ENCODE results near the gene SLC27A5. TPM values are rescaled to one million over a fixed set of nuclear protein-coding genes. Genes with fewer than 3 reads are reported as not detected.

Gene SLC27A5
- total and polyA plus RNA-seq, 2 donors: 20.9 to 24.5 TPM

DNA sequence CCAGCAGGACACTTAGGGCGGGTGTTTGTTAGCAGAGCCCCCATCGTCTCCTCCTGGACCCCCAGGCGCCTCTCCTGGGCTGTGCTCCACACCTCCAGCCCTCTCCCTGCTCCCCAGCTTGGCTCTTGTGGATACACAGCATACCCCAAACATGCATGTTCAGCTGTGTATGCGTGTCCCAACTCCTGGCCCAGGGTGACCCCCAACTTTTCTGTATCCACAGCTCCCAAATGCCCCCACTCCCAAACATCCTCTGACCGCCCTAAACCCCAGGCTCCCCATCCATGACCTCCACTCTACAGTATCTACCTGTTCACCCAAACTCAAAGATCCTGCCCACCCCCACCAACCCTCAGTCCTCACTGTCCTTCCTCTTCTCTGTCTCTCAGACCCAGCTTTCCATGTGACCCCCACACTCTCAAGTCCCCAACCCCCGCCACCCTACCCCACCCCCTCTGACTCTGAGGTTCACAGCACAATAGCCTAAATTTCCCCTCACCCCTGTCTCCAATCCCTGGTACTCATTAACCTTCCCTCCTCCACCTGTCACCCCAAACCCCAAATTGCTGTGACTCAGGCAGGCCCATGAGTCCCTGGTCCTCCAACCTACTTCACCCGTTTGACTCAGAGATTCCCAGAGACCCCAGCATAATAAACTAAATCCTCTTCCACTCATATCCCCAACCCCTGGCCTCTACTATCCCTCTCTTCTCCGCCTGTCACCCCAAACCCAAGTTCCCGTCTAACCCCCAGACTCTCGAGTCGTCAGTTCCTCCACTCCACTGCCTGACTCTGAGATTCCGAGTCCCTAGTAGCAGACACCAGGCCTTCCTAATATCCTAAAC is 45.7 kb upstream of the SLC27A5 start:
- H3K4me3 ChIP-seq (ENCODE audit: low read length in 2 of 2): peak overlapping the region; percentile 67 to 86
- H3K27ac ChIP-seq (ENCODE audit: low read depth in 1 of 2, low read length in 1 of 2): peak overlapping the region; percentile 78 to 99
- peaks cover 8 to 20% of the 10 kb centered on the region in 2 donors for H3K27me3 ChIP-seq (ENCODE audit: control insufficient read depth in 2 of 2, insufficient read depth in 1 of 2, low read length in 1 of 2)
- H3K36me3 ChIP-seq (ENCODE audit: control insufficient read depth in 2 of 2, insufficient read depth in 2 of 2, low read length in 1 of 2): peaks cover 20 to 30% of the 10 kb centered on the region in 2 donors
- WGBS: 45% methylated on average over 12 of the region's 12 CpGs
- H3K4me1 ChIP-seq (ENCODE audit: control insufficient read depth in 2 of 2, insufficient read depth in 2 of 2, low read length in 2 of 2): peaks cover 39 to 58% of the 10 kb centered on the region in 2 donors
- no peaks in the 10 kb centered on the region for H3K9me3 ChIP-seq (ENCODE audit: control insufficient read depth in 2 of 2, insufficient read depth in 1 of 2, low read length in 1 of 2)
- DNase-seq (ENCODE audit: low read depth in 6 of 9, low spot score in 9 of 9): no peak

- no peaks in the 10 kb centered on the region for H3K9me3 ChIP-seq (ENCODE audit: control insufficient read depth in 2 of 2, insufficient read depth in 1 of 2, low read length in 1 of 2)
- 85% methylated on average over 10 of the region's 10 CpGs for WGBS
- peaks cover 32 to 51% of the 10 kb centered on the region in 2 donors for H3K4me1 ChIP-seq (ENCODE audit: control insufficient read depth in 2 of 2, insufficient read depth in 2 of 2, low read length in 2 of 2)
- H3K36me3 ChIP-seq (ENCODE audit: control insufficient read depth in 2 of 2, insufficient read depth in 2 of 2, low read length in 1 of 2): peaks cover 27 to 37% of the 10 kb centered on the region in 2 donors
- no peak overlapping the region for H3K27ac ChIP-seq (ENCODE audit: low read depth in 1 of 2, low read length in 1 of 2)
- peaks cover under 1 to 13% of the 10 kb centered on the region in 2 donors for H3K27me3 ChIP-seq (ENCODE audit: control insufficient read depth in 2 of 2, insufficient read depth in 1 of 2, low read length in 1 of 2)
- peak overlapping the region in 1 of 2 donors; percentile 86 for H3K4me3 ChIP-seq (ENCODE audit: low read length in 2 of 2)
- DNase-seq (ENCODE audit: low read depth in 6 of 9, low spot score in 9 of 9): no peak
These were observed 44.9 kb upstream of the SLC27A5 start for GRCh38 chr19:58556622-58557220.

DNA sequence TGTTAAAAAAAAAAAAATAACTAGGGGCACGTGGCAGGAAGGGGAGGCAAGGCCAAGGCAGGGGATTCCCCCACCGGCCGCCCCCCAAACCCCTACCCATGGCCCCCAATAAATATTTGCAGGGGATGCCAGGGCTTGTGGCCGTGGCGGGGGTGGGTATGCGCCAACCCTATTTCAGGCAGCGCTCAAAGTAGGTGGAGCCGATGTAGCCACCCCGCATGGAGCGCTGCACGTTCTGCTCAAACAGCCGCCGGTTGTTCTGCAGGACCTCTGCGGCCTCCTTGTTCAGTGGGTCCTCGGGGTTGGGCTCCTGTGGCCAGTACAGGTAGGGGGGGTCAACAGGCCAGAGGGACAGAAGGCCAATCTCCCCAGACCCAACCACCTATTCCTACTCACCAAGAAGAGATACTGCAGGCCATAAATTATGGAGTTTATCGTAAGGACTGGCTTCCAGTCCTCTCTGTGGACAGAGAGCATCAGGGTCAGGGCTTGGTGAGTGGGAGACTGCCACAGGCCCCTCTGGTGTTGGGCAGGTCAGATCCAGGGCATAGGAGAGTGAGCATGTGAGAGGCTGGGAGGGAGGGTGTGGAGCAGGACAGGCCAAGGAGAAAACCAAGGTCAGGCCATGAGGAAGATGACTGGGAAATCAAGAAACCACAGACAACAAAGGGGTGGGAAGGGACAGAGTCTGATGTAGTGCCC is 44.3 kb upstream of the SLC27A5 start:
- Histone ChIP-seq H3K27me3 (ENCODE audit: control insufficient read depth in 2 of 2, insufficient read depth in 1 of 2, low read length in 1 of 2) (peaks cover 0 to 6% of the 10 kb centered on the region in 2 donors), H3K4me1 (ENCODE audit: control insufficient read depth in 2 of 2, insufficient read depth in 2 of 2, low read length in 2 of 2) (peaks cover 32 to 47% of the 10 kb centered on the region in 2 donors), H3K36me3 (ENCODE audit: control insufficient read depth in 2 of 2, insufficient read depth in 2 of 2, low read length in 1 of 2) (peaks cover 33 to 43% of the 10 kb centered on the region in 2 donors), H3K4me3 (ENCODE audit: low read length in 2 of 2) (no peak overlapping the region), H3K27ac (ENCODE audit: low read depth in 1 of 2, low read length in 1 of 2) (peak overlapping the region in 1 of 2 donors; percentile 99), H3K9me3 (ENCODE audit: control insufficient read depth in 2 of 2, insufficient read depth in 1 of 2, low read length in 1 of 2) (no peaks in the 10 kb centered on the region)
- 97% methylated on average over 16 of the region's 16 CpGs for WGBS
- DNase-seq (ENCODE audit: low read depth in 6 of 9, low spot score in 9 of 9): no peak

- Histone ChIP-seq H3K36me3 (ENCODE audit: control insufficient read depth in 2 of 2, insufficient read depth in 2 of 2, low read length in 1 of 2) (peaks cover 40 to 50% of the 10 kb centered on the region in 2 donors), H3K27me3 (ENCODE audit: control insufficient read depth in 2 of 2, insufficient read depth in 1 of 2, low read length in 1 of 2) (peaks cover 0 to 2% of the 10 kb centered on the region in 2 donors), H3K9me3 (ENCODE audit: control insufficient read depth in 2 of 2, insufficient read depth in 1 of 2, low read length in 1 of 2) (no peaks in the 10 kb centered on the region), H3K4me3 (ENCODE audit: low read length in 2 of 2) (peak overlapping the region; percentile 90 to 98), H3K27ac (ENCODE audit: low read depth in 1 of 2, low read length in 1 of 2) (peak overlapping the region; percentile 99), H3K4me1 (ENCODE audit: control insufficient read depth in 2 of 2, insufficient read depth in 2 of 2, low read length in 2 of 2) (peaks cover 32 to 47% of the 10 kb centered on the region in 2 donors)
- 63% methylated on average over 4 of the region's 4 CpGs for whole genome bisulfite sequencing
- no peak for DNase-seq (ENCODE audit: low read depth in 6 of 9, low spot score in 9 of 9)
These were observed 43.6 kb upstream of the SLC27A5 start for GRCh38 chr19:58555369-58555885.

DNA sequence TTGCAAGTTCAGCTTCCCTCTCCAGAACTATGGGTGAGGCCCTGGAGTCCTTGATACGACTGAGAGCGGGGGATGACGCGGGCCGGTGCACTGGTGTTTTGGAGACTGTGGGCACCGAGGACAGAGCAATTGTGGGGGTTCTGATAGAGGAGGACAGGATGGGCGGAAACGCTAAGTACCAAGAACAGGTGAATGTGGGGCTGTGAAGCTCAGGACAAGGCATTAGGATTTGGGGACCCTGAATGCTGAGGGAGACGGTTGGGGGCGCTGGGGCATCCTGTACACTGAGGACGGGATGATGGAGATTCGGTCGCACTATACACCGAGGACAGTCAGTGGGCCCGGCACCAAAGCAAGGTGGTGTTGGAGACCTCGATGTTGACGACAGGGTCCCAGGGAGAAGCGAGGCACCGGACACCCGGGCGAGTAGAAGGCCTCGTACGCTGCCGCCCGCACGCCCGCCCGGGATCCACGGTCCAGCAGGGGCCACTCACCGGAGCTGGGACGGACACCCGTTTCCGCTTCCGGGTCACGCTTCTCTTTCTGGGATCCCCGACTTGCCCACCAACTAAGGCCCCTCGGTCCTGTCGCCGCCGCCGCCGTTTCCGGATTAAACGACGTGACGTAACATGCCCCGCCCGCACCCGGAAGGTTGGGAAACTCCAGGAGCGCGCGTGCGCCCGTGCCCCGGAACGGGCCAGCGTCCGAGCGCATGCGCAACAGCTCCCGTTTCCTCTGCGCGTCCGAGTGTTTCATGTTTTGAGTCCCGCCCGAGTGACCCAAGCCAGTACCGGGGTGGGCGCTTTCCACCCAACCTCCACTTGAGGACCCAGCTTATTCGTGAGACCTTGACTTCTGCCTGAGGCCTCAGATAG is 42.9 kb upstream of the SLC27A5 start, which contains the start of gene CHMP2A:
Gene CHMP2A, minus strand, starts transcription at position 612 of the 875 bp plus-strand sequence. CDS start 893 bp downstream, outside the sequence.
- Histone ChIP-seq H3K27ac (ENCODE audit: low read depth in 1 of 2, low read length in 1 of 2) (peak within 1 kb of the TSS; percentile 99), H3K4me3 (ENCODE audit: low read length in 2 of 2) (peak within 1 kb of the TSS; percentile 90 to 98), H3K36me3 (ENCODE audit: control insufficient read depth in 2 of 2, insufficient read depth in 2 of 2, low read length in 1 of 2) (peaks cover 47 to 57% of the 10 kb centered on the region in 2 donors), H3K4me1 (ENCODE audit: control insufficient read depth in 2 of 2, insufficient read depth in 2 of 2, low read length in 2 of 2) (peaks cover 27 to 43% of the 10 kb centered on the region in 2 donors), H3K9me3 (ENCODE audit: control insufficient read depth in 2 of 2, insufficient read depth in 1 of 2, low read length in 1 of 2) (no peaks in the 10 kb centered on the region), H3K27me3 (ENCODE audit: control insufficient read depth in 2 of 2, insufficient read depth in 1 of 2, low read length in 1 of 2) (no peaks in the 10 kb centered on the region)
- DNase-seq (ENCODE audit: low read depth in 6 of 9, low spot score in 9 of 9): peak; percentile 82 to 97 (median 94)
- WGBS: 1% methylated on average over 69 of the region's 69 CpGs

- no peaks in the 10 kb centered on the region for H3K27me3 ChIP-seq (ENCODE audit: control insufficient read depth in 2 of 2, insufficient read depth in 1 of 2, low read length in 1 of 2)
- H3K4me1 ChIP-seq (ENCODE audit: control insufficient read depth in 2 of 2, insufficient read depth in 2 of 2, low read length in 2 of 2): peaks cover 25 to 38% of the 10 kb centered on the region in 2 donors
- peak overlapping the region; percentile 98 to 99 for H3K27ac ChIP-seq (ENCODE audit: low read depth in 1 of 2, low read length in 1 of 2)
- peaks cover 55 to 64% of the 10 kb centered on the region in 2 donors for H3K36me3 ChIP-seq (ENCODE audit: control insufficient read depth in 2 of 2, insufficient read depth in 2 of 2, low read length in 1 of 2)
- whole genome bisulfite sequencing: 62% methylated on average over 18 of the region's 18 CpGs
- H3K4me3 ChIP-seq (ENCODE audit: low read length in 2 of 2): peak overlapping the region; percentile 90 to 98
- H3K9me3 ChIP-seq (ENCODE audit: control insufficient read depth in 2 of 2, insufficient read depth in 1 of 2, low read length in 1 of 2): no peaks in the 10 kb centered on the region
- DNase-seq (ENCODE audit: low read depth in 6 of 9, low spot score in 9 of 9): no peak
These were observed 42.2 kb upstream of the SLC27A5 start for GRCh38 chr19:58553799-58554493.

- H3K9me3 ChIP-seq (ENCODE audit: control insufficient read depth in 2 of 2, insufficient read depth in 1 of 2, low read length in 1 of 2): no peaks in the 10 kb centered on the region
- no peak for DNase-seq (ENCODE audit: low read depth in 6 of 9, low spot score in 9 of 9)
- H3K27ac ChIP-seq (ENCODE audit: low read depth in 1 of 2, low read length in 1 of 2): no peak overlapping the region
- peaks cover 67 to 77% of the 10 kb centered on the region in 2 donors for H3K36me3 ChIP-seq (ENCODE audit: control insufficient read depth in 2 of 2, insufficient read depth in 2 of 2, low read length in 1 of 2)
- peaks cover 24 to 34% of the 10 kb centered on the region in 2 donors for H3K4me1 ChIP-seq (ENCODE audit: control insufficient read depth in 2 of 2, insufficient read depth in 2 of 2, low read length in 2 of 2)
- H3K4me3 ChIP-seq (ENCODE audit: low read length in 2 of 2): no peak overlapping the region
- WGBS: 97% methylated on average over 2 of the region's 2 CpGs
- H3K27me3 ChIP-seq (ENCODE audit: control insufficient read depth in 2 of 2, insufficient read depth in 1 of 2, low read length in 1 of 2): no peaks in the 10 kb centered on the region
These were observed 40.9 kb upstream of the SLC27A5 start for GRCh38 chr19:58552655-58553054.
